GM19324 (cell line): ENCODE data around the gene OTULIN.

Experiments used
- ATAC-seq: cut with Tn5 transposase; IDR thresholded peaks from one replicate; pipeline ENCODE4 v1.9.1; 2021; ENCODE audit warnings: mild to moderate bottlenecking, moderate library complexity; ENCODE audit not compliant: unreplicated experiment, low FRiP score

OTULIN gene

DNA sequence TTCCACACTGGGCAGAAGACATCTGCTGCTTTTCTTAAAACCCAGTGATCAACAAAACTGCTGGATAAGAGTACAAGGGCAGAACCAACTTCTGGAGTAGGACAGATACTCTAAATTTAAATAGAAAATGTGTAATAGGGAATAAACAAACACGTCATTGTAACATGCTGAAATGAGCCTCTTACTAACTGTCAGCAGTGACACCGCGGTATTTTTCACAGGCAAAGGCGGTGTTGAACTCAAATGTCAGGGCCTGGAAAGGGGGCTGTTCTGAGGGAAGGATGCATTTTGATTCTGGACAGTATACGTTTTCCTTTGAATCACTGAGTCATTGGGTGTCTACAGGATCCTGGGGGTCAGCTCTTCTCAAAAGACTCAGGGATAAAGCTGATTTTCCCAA lies 73.5 kb downstream of the OTULIN start:
- ATAC-seq, result no peak

DNA sequence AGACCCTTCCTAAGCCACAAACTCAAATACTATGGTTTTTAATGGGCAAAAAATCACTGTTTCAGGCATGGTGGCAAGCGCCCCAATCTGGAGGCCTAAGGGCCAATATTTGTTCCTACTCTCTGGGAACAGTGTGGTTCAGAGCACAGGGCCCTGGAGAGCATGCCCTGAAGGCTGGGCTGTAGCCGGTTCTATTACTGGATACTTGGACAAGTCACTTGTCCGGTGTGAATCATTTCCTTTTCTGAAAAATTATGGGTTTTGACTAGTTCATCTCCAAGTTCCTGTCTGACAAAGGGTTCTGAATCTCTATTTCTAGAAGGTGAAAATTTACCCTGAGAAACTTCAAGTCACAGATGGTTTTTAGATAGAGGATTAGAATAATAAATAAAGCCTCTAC lies 75.0 kb downstream of the OTULIN start:
- no peak for ATAC-seq

- no peak for ATAC-seq
Measured at GRCh38 chr5:14739981-14740380, 75.5 kb downstream of the OTULIN start.

GRCh38 chr5:14741131-14741530 lies 76.6 kb downstream of the OTULIN start:
- no peak for ATAC-seq

DNA sequence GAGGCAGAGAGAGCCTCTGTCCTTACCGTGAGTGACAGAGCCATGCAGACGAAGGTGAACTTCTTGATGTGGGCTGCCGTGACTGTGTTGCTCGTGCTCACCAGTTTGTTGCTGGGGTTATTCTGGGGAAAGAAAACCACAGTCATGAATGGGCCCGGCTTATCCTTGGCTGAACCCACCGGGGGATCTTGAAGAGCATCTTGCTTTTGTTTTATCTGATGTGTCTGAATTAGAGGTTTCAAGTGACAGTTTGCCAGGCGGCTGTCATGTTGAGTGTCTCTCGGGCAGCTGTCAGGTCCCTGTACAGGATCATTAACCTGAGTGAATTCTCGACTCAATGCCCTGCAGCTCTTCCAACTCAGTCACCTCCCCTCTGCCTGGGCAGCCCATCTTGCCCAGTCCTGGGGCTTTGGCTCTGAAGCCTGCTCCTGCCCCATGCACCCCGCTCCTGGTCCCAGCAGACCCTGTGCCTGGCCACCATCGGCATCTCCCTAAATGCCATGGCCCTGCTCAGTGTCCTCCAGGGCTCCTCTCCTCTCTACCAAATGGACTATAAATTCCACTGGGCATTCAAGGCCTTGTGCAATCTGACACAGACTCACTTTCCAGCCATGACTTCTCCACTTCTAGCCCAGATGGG lies 77.4 kb downstream of the OTULIN start:
- ATAC-seq, result no peak

DNA sequence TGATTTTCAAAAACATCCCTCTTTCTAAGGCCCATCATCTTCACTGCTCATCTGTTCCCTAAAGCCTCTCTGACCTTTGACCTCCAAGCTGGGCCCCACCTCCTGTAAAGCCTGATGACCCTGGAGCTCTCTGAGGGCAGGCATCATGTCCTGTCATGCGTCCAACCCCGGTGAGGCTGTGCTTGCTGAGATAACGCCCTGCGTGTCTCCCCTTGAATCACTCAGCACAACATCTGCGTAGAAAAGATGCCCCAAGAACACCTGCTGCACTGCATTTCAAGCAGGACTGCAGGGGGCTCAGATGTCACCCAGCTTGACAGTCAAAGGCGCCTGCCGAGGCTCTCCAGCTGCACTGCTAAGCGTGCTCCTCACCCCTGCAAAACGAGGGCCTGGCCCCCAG lies 78.0 kb downstream of the OTULIN start:
- no peak for ATAC-seq

DNA sequence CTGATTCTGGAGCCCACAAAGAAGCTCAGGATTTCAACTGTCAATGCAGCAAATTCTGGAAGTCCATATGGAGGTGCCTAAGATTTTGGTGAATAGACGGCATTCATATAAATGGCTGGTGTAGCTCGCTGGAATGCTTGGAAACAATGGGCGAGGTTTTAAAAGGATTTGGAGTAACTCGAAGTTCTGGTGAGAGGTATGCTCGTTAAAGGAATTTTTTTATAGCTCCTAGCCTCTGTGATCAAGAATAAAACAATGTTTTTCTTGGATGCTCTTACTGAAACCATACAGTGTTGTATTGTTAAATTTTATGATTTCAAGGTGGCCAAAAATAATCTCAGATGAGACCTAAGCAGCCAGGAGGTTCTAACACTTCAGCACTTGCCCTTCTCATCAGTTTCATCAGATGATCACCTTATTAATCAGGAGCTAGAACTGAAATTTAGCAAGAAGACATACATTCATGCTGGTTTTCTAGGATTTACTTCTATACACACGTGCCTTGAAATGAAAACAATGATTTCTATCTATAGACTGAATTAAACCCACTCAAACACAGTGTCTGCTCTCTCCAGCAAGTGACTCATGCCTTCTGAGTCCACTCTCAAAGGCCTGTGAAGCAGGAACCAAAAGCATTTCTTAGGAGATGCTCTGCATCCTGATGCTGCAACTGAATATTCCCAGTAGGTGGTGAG lies 79.2 kb downstream of the OTULIN start:
- ATAC-seq, result no peak

- no peak for ATAC-seq
Measured at GRCh38 chr5:14744296-14745187, 80.0 kb downstream of the OTULIN start.

DNA sequence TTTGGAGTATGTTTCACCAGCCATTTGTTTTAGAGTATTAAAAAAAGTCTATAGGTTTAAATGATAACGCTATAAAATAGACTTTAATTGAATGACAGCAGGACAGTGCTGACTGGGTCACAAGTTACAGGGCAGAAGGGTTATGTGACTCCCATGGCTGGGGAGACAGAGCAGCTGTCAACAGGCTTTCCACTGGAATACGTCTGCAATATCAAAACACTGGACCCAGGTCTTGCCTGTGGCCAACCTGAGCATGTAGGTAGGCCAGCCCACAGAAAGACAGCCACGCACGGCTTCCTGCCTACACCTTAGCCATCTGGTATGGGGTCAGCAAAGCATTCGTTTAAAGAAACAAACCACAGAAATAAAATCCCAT lies 80.7 kb downstream of the OTULIN start:
- ATAC-seq, result no peak

DNA sequence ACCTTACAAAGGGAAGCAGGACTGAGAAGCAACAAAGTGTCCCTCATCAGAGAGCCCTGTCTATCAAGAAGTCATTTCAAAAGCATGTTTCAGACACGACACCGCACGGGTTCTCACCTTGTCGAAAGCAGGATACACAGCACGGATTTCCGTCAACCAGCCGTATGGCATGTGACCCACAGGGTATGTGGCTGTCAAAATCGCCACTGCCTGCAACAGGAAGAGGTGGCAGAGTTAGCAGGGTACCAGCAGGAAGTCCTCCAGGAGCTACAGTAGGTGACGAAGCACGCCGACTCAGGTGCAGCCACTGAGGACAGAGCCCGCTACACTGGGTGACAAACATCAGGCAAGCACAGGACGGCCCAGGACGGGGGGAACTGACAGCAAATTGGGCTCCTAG lies 81.2 kb downstream of the OTULIN start:
- ATAC-seq, result no peak

GRCh38 chr5:14748180-14748900 lies 83.8 kb downstream of the OTULIN start:
- no peak for ATAC-seq
